Activated CD8-positive, alpha-beta T cell treated with anti-CD3 and anti-CD28 coated beads for 36 hours (primary cell): ENCODE results near the gene RASGRF2. TPM values are rescaled to one million over a fixed set of nuclear protein-coding genes. Genes with fewer than 3 reads are reported as not detected.

Source experiments
- ATAC-seq: fragments of 200-7000 bp; cut with Tn5 transposase; one replicate; pipeline ENCODE4 v1.10.0; 2021; ENCODE audit warnings: mild to moderate bottlenecking, moderate library complexity
- CTCF ChIA-PET: fragments of 350-600 bp; sonication (Branson Sonifier 250); formaldehyde crosslinking; loops from one replicate; lab custom pipeline; 2021; ENCODE audit warnings: antibody characterized with exemption; lab: Charles Lee
- POLR2A ChIA-PET: fragments of 350-600 bp; sonication (Branson Sonifier 250); formaldehyde crosslinking; loops from one replicate; lab custom pipeline; 2021; ENCODE audit warnings: antibody characterized with exemption; lab: Charles Lee
- DNase-seq: peaks from one replicate; pipeline ENCODE4 v3.0.0-alpha.2; 2020
- H3K27ac Mint-ChIP-seq: one replicate; pipeline ENCODE4 v1.8.0; 2021; ENCODE audit warnings: mild to moderate bottlenecking, mixed read lengths
- H3K27me3 Mint-ChIP-seq: one replicate; pipeline ENCODE4 v1.8.0; 2021; ENCODE audit warnings: mixed read lengths
- H3K36me3 Mint-ChIP-seq: one replicate; pipeline ENCODE4 v1.8.0; 2021; ENCODE audit warnings: low read depth, mixed read lengths
- H3K4me1 Mint-ChIP-seq: one replicate; pipeline ENCODE4 v1.8.0; 2021; ENCODE audit warnings: low read depth, mixed read lengths
- H3K4me3 Mint-ChIP-seq: one replicate; pipeline ENCODE4 v1.8.0; 2021; ENCODE audit warnings: mild to moderate bottlenecking, moderate library complexity, mixed read lengths
- H3K9me3 Mint-ChIP-seq: one replicate; pipeline ENCODE4 v1.8.0; 2021; ENCODE audit warnings: mixed read lengths
- intact Hi-C: fragments of 100-400 bp; cut with micrococcal nuclease; formaldehyde crosslinking; loops from one replicate; pipeline ENCODE4 v1.10.0; 2022
- total RNA-seq, 2 experiments: library from RNA; stranded (reverse); gene quantifications; one replicate each; pipeline ENCODE4 v1.2.3, GENCODE V29; 2021
- TF ChIP-seq, protein P1 (sequence below): fragments of 200-600 bp; IDR thresholded peaks from one replicate; pipeline ENCODE4 v1.8.0; 2022; ENCODE audit warnings: antibody characterized with exemption, mild to moderate bottlenecking

Gene RASGRF2
- total RNA-seq, 2 experiments from 2014 or later = 14.9 to 15.8 TPM

DNA sequence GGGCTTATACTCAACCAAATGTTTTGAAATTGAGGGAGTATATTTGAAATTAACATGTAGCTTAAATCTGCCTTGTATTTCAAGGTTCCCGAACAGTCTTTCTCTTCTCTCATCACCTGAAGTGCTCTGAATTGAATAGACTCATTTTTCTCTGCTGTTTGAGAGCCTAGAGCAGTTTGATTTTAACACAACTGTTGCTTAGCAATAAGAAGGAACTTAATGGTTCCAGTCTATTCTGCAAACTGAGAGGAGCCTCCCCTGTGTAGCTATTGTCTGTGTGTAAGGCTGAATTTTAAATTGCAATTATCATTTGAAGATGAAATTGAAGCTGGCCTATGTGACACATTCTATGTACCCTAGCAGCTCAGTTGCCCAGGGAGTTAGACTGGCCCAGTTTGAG, 185.9 kb downstream of the RASGRF2 start:
- Mint-ChIP-seq H3K9me3 (no peaks in the 10 kb centered on the region), H3K4me1 (peaks cover 10% of the 10 kb centered on the region), H3K4me3 (no peak overlapping the region), H3K27me3 (no peaks in the 10 kb centered on the region), H3K27ac (no peak overlapping the region), H3K36me3 (peaks cover 3% of the 10 kb centered on the region)
- TF ChIP-seq, protein P1, sequence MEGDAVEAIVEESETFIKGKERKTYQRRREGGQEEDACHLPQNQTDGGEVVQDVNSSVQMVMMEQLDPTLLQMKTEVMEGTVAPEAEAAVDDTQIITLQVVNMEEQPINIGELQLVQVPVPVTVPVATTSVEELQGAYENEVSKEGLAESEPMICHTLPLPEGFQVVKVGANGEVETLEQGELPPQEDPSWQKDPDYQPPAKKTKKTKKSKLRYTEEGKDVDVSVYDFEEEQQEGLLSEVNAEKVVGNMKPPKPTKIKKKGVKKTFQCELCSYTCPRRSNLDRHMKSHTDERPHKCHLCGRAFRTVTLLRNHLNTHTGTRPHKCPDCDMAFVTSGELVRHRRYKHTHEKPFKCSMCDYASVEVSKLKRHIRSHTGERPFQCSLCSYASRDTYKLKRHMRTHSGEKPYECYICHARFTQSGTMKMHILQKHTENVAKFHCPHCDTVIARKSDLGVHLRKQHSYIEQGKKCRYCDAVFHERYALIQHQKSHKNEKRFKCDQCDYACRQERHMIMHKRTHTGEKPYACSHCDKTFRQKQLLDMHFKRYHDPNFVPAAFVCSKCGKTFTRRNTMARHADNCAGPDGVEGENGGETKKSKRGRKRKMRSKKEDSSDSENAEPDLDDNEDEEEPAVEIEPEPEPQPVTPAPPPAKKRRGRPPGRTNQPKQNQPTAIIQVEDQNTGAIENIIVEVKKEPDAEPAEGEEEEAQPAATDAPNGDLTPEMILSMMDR = no peak
- CTCF ChIA-PET = interaction anchor here (1.3 to 2.2 kb wide), 4 partner anchors 11 to 49 kb away, joined by 3 to 7 read pairs (median 4); no protein-coding TSS in a partner anchor
- DNase-seq (no peak), ATAC-seq (no peak)
- POLR2A ChIA-PET = interaction anchor here (1.2 kb wide), 1 partner anchor 138 kb away, joined by 3 read pairs; no protein-coding TSS in a partner anchor
- intact Hi-C loops = no loop called here

DNA sequence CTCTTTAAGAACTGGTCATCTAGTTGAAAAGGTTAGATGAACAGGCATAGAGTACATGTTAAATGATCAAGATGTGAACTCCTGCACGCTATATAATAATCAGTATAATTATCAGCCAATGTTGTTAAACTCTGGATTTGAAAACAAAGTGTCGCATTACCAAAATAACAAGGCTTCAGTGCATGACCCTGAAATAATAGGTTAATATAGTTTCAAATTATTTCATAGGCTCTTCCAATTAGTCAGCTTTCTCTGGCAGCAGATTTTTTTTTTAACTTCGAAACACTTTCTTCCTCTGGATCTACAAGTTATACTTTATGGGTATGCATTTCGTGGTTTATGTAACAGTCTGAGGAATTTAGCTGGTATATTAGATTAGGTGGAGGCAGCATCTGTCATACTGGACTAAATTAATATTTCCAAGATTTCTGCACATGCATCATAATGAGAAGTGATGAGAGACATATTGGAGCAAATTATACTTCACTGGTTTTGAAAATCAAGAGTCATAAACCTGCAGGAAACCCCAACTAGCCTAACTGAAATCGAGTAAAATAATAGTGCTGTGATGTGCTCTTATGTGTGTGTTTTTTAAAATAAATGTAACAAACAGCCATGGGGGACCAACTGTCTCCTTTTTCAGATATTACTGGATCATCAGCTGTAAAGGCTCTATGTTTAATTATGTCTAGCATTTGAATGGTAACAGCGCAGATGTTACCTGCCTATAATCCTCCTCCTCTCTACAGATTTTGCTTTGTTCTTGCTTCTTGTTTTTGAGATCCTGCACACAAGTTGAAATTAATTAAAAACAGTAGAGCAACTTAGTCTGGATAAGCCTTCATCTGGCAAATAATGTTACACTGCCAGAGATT, 187.1 kb downstream of the RASGRF2 start:
- no peak overlapping the region for H3K27ac Mint-ChIP-seq

GRCh38 chr5:81147886-81148571, 187.9 kb downstream of the RASGRF2 start:
- intact Hi-C loops = no loop called here
- H3K9me3 Mint-ChIP-seq = no peaks in the 10 kb centered on the region
- POLR2A ChIA-PET = no interaction called here
- H3K36me3 Mint-ChIP-seq = peaks cover 11% of the 10 kb centered on the region
- DNase-seq (no peak), ATAC-seq (peak; percentile 30)
- CTCF ChIA-PET = interaction anchor here (1.1 kb wide), 1 partner anchor 47 kb away, joined by 3 read pairs; no protein-coding TSS in a partner anchor
- TF ChIP-seq, protein P1 = no peak
- H3K27ac Mint-ChIP-seq = peak overlapping the region; percentile 43
- peak overlapping the region; percentile 28 for H3K4me3 Mint-ChIP-seq
- no peaks in the 10 kb centered on the region for H3K27me3 Mint-ChIP-seq
- peaks cover 10% of the 10 kb centered on the region for H3K4me1 Mint-ChIP-seq

More for the DNA sequence above, 187.1 kb downstream of the RASGRF2 start:
- intact Hi-C loops = no loop called here
- ChIA-PET POLR2A (interaction anchor here (0.9 to 1.2 kb wide), 2 partner anchors 17 to 140 kb away, joined by 3 read pairs; no protein-coding TSS in a partner anchor), CTCF (interaction anchor here (0.7 to 2.2 kb wide), 4 partner anchors 8 to 48 kb away, joined by 3 to 7 read pairs (median 4); no protein-coding TSS in a partner anchor)
- peaks cover 10% of the 10 kb centered on the region for H3K4me1 Mint-ChIP-seq
- ATAC-seq = no peak
- no peaks in the 10 kb centered on the region for H3K9me3 Mint-ChIP-seq
- TF ChIP-seq, protein P1 = no peak
- H3K27me3 Mint-ChIP-seq = no peaks in the 10 kb centered on the region
- peak overlapping the region; percentile 28 for H3K4me3 Mint-ChIP-seq
- peaks cover 7% of the 10 kb centered on the region for H3K36me3 Mint-ChIP-seq
- DNase-seq = no peak

DNA sequence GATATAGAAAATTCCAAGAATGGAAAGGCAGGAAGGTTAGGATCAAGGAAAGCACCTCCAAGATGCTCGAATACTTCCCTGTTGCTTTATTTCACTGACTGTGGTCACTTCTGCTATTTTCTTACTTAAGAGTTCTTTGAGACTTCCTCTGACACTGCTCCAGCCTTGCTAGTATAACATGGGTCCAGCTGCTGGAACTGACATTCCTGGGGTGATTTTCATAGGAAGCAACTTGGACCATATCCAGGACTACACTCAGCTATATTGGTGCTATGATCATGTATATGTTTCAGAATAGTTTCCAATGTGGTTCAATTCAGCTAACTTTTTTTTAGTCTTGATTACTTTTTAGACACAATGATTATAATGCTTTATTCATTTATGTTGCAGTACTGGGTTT, 191.4 kb downstream of the RASGRF2 start:
- Mint-ChIP-seq H3K27me3 (no peaks in the 10 kb centered on the region), H3K27ac (no peak overlapping the region), H3K4me3 (no peak overlapping the region), H3K4me1 (peaks cover 7% of the 10 kb centered on the region), H3K36me3 (peaks cover 23% of the 10 kb centered on the region), H3K9me3 (peaks cover 12% of the 10 kb centered on the region)
- intact Hi-C loops = no loop called here
- POLR2A ChIA-PET = no interaction called here
- ATAC-seq = no peak
- no peak for DNase-seq
- TF ChIP-seq, protein P1 = no peak
- CTCF ChIA-PET = no interaction called here
